ENCODE measurements around the gene HNRNPA2B1. TPM values are rescaled to one million over a fixed set of nuclear protein-coding genes. Genes with fewer than 3 reads are reported as not detected.
A peak's percentile ranks its signal among the peaks of the same experiment; 100 is the strongest.
"Not testable (repeated sequence)": the region's sequence is repeated elsewhere in the genome, so short reads cannot be mapped to it uniquely, and the experiment has no call there.

Gene HNRNPA2B1
- total and polyA plus RNA-seq, 4 experiments from 2014 or later = 450 to 700 (median 470) TPM

DNA sequence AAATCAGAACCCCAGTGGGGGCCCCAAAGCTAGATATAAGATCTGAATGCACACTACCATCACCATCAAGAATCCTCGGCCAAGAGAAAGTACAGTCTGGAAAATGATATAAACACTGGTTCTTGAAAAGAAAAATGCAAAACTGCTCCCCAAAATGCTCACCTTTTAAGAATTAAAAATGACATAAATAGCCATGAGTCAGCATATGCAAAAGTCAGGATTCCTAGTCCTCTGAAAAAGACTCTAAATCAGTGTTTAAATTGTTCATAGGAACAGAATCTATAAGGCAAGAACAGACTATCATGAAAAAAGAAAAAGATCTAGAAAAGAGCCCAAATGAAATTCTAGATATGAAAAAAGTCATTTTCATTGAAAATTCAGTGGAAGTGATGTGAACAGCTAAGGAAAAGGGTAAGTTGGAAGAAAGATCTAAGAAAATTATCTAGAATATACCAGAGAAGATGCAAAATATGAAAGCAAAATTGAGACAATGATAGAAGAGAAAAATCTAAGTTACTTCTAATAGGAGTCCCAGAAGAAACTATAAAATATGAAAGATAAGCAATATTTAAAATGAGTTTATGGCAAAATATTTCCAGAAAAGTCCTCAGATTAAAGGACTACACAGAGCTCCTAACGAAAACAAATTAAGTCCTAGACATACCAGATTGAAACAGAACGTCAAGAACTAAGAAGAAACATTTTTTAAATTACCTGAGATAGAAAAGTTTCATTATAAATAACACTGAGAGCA, 18.9 kb downstream of the HNRNPA2B1 start:
- POLR2A ChIA-PET (ENCODE audit: partially characterized antibody) = interaction anchor here (0.9 to 13.7 kb wide), 6 partner anchors 8 to 30 kb away, joined by 3 to 369 read pairs (median 16); partner anchors contain the start of genes CBX3, HNRNPA2B1 and NFE2L3
- Histone ChIP-seq H3K4me3 (ENCODE audit: low read length in 2 of 2) (no peak overlapping the region), H3K36me3 (ENCODE audit: insufficient read depth, low read length) (no peaks in the 10 kb centered on the region), H3K27me3 (ENCODE audit: insufficient read depth, low read length) (no peaks in the 10 kb centered on the region), H3K9me3 (ENCODE audit: control insufficient read depth in 1 of 2, low read length in 2 of 2) (no peaks in the 10 kb centered on the region), H3K27ac (ENCODE audit: low read depth, low read length) (no peak overlapping the region), H3K4me1 (ENCODE audit: insufficient read depth, low read length) (peaks cover 40% of the 10 kb centered on the region)
- CTCF ChIA-PET (ENCODE audit: partially characterized antibody) = interaction anchor here (1.1 to 4.2 kb wide), 6 partner anchors 10 to 91 kb away, joined by 4 to 22 read pairs (median 8); partner anchors contain the start of gene NFE2L3
- Mint-ChIP-seq H3K4me1 (peaks cover 37 to 75% (median 51%) of the 10 kb centered on the region in 4 donors), H3K4me3 (peak overlapping the region in 1 of 8 donors; percentile 21), H3K9me3 (peaks cover 0 to 5% (median 0%) of the 10 kb centered on the region in 8 donors), H3K27ac (peak overlapping the region; percentile 24 to 91 (median 77)), H3K36me3 (peaks cover 19 to 28% of the 10 kb centered on the region in 2 donors), H3K27me3 (no peaks in the 10 kb centered on the region)
- intact Hi-C loops (cut with micrococcal nuclease) = loop anchor here (2.0 kb wide), 1 partner anchor 15 kb away; no protein-coding TSS in a partner anchor
- DNase-seq = no peak

DNA sequence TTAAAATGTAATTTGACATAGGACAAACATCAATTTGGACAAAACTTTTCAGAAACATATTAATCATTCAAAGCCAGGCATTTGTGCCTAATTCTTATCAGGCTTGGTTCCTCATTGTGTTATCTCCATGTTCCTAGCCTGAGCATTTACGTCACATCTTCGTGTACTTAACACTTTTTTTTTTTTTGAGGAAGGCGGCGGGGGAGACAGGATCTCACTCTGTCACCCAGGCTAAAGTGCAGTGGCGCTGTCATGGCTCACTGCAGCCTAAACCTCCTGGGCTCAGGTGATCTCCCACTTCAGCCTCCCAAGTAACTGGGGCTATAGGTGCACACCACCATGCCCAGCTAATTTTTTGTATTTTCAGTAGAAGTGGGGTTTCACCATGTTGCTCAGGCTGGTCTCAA, 19.8 kb downstream of the HNRNPA2B1 start:
- ChIA-PET CTCF (ENCODE audit: partially characterized antibody) (interaction anchor here (0.9 to 4.2 kb wide), 5 partner anchors 9 to 91 kb away, joined by 3 to 22 read pairs (median 10); no protein-coding TSS in a partner anchor), POLR2A (ENCODE audit: partially characterized antibody) (interaction anchor here (0.9 to 13.7 kb wide), 8 partner anchors 8 to 83 kb away, joined by 3 to 369 read pairs (median 13); partner anchors contain the start of genes CBX3, HNRNPA2B1 and NFE2L3)
- Histone ChIP-seq H3K36me3 (ENCODE audit: insufficient read depth, low read length) (no peaks in the 10 kb centered on the region), H3K9me3 (ENCODE audit: control insufficient read depth in 1 of 2, low read length in 2 of 2) (no peaks in the 10 kb centered on the region), H3K4me3 (ENCODE audit: low read length in 2 of 2) (no peak overlapping the region), H3K27me3 (ENCODE audit: insufficient read depth, low read length) (no peaks in the 10 kb centered on the region), H3K27ac (ENCODE audit: low read depth, low read length) (no peak overlapping the region), H3K4me1 (ENCODE audit: insufficient read depth, low read length) (peaks cover 34% of the 10 kb centered on the region)
- no peaks in the 10 kb centered on the region for H3K27me3 Mint-ChIP-seq
- peaks cover 19 to 24% of the 10 kb centered on the region in 2 donors for H3K36me3 Mint-ChIP-seq
- peak overlapping the region in 4 of 7 donors; percentile 1 to 81 (median 20) for H3K27ac Mint-ChIP-seq
- H3K4me1 Mint-ChIP-seq = peaks cover 31 to 68% (median 44%) of the 10 kb centered on the region in 4 donors
- intact Hi-C loops (cut with micrococcal nuclease) = no loop called here
- no peak for DNase-seq
- peaks cover 0 to 5% (median 0%) of the 10 kb centered on the region in 8 donors for H3K9me3 Mint-ChIP-seq
- H3K4me3 Mint-ChIP-seq = no peak overlapping the region

DNA sequence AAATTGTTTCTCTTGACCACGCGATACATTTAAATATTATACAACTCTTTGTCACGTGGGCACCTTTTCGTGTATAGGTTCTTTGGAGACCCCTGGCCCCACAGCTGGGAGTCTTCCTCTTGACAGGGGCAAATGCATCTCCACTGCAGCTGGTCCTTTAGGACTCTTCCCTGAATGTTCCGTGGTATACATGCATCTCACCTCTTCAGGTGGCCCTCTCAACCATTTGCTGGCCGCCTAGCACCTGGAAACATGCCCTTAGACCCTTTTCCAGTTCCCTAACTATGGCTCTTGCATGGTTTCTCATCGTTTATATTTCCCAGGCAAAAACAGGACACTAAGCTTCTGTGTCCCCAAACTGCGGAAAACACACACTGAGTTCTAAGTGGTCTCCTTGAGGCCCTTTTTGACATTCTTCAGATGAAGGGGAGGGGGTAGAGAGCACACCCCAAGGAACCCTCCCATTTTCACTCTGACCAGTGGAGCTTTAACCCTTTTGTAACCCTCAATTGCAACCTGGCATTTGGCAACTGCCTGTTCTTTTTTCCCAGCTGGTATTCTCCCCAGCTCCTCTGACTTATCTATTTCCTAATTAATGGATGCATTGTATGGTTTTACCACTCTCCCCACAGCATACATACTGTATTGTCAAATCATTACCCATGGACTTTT, 20.6 kb downstream of the HNRNPA2B1 start:
- no peak for DNase-seq
- Histone ChIP-seq H3K27ac (ENCODE audit: low read depth, low read length) (no peak overlapping the region), H3K36me3 (ENCODE audit: insufficient read depth, low read length) (no peaks in the 10 kb centered on the region), H3K4me1 (ENCODE audit: insufficient read depth, low read length) (peaks cover 25% of the 10 kb centered on the region), H3K27me3 (ENCODE audit: insufficient read depth, low read length) (no peaks in the 10 kb centered on the region), H3K9me3 (ENCODE audit: control insufficient read depth in 1 of 2, low read length in 2 of 2) (no peaks in the 10 kb centered on the region), H3K4me3 (ENCODE audit: low read length in 2 of 2) (no peak overlapping the region)
- ChIA-PET POLR2A (ENCODE audit: partially characterized antibody) (interaction anchor here (0.5 to 13.7 kb wide), 10 partner anchors 9 to 1355 kb away, joined by 3 to 369 read pairs (median 12); partner anchors contain the start of genes CBX3, HNRNPA2B1 and NFE2L3), CTCF (ENCODE audit: partially characterized antibody) (interaction anchor here (0.9 to 4.2 kb wide), 5 partner anchors 8 to 90 kb away, joined by 3 to 22 read pairs (median 10); no protein-coding TSS in a partner anchor)
- H3K4me3 Mint-ChIP-seq = no peak overlapping the region
- no peaks in the 10 kb centered on the region for H3K27me3 Mint-ChIP-seq
- peaks cover 24 to 60% (median 36%) of the 10 kb centered on the region in 4 donors for H3K4me1 Mint-ChIP-seq
- peak overlapping the region in 6 of 7 donors; percentile 51 to 84 (median 64) for H3K27ac Mint-ChIP-seq
- peaks cover 11 to 16% of the 10 kb centered on the region in 2 donors for H3K36me3 Mint-ChIP-seq
- intact Hi-C loops (cut with micrococcal nuclease) = no loop called here
- H3K9me3 Mint-ChIP-seq = peaks cover 0 to 5% (median 0%) of the 10 kb centered on the region in 8 donors

DNA sequence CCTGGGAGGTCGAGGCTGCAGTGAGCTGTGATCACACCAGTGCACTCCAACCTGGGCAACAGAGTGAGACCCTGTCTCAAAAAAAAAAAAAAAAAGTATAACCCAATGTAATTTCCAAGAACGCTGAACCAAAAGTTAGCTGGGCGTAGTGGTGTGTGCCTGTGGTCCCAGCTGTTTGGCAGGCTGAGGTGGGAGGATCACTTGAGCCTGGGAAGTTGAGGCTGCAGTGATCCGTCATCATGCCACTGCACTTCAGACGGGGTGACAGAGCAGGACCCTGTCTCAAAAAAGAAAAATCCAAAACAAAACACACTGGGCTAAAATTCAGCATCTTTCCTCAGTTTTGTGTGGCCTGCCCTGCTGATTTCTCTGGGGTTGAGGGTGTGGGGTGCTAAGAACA, 21.1 kb downstream of the HNRNPA2B1 start:
- H3K27ac Mint-ChIP-seq = peak overlapping the region in 2 of 7 donors; percentile 53 to 67
- no peaks in the 10 kb centered on the region for H3K27me3 Mint-ChIP-seq
- POLR2A ChIA-PET (ENCODE audit: partially characterized antibody) = interaction anchor here (0.6 to 13.7 kb wide), 7 partner anchors 8 to 1354 kb away, joined by 3 to 369 read pairs (median 13); partner anchors contain the start of genes CBX3, HNRNPA2B1 and NFE2L3
- no peak overlapping the region for H3K4me3 Mint-ChIP-seq
- Histone ChIP-seq H3K36me3 (ENCODE audit: insufficient read depth, low read length) (no peaks in the 10 kb centered on the region), H3K4me1 (ENCODE audit: insufficient read depth, low read length) (peaks cover 25% of the 10 kb centered on the region), H3K27ac (ENCODE audit: low read depth, low read length) (no peak overlapping the region), H3K9me3 (ENCODE audit: control insufficient read depth in 1 of 2, low read length in 2 of 2) (no peaks in the 10 kb centered on the region), H3K27me3 (ENCODE audit: insufficient read depth, low read length) (no peaks in the 10 kb centered on the region), H3K4me3 (ENCODE audit: low read length in 2 of 2) (no peak overlapping the region)
- CTCF ChIA-PET (ENCODE audit: partially characterized antibody) = interaction anchor here (3.0 to 4.2 kb wide), 2 partner anchors 12 to 89 kb away, joined by 12 to 22 read pairs; no protein-coding TSS in a partner anchor
- DNase-seq = no peak
- peaks cover 6 to 10% of the 10 kb centered on the region in 2 donors for H3K36me3 Mint-ChIP-seq
- H3K4me1 Mint-ChIP-seq = peaks cover 20 to 58% (median 32%) of the 10 kb centered on the region in 4 donors
- H3K9me3 Mint-ChIP-seq = peaks cover 0 to 5% (median 0%) of the 10 kb centered on the region in 8 donors
- intact Hi-C loops (cut with micrococcal nuclease) = no loop called here

DNA sequence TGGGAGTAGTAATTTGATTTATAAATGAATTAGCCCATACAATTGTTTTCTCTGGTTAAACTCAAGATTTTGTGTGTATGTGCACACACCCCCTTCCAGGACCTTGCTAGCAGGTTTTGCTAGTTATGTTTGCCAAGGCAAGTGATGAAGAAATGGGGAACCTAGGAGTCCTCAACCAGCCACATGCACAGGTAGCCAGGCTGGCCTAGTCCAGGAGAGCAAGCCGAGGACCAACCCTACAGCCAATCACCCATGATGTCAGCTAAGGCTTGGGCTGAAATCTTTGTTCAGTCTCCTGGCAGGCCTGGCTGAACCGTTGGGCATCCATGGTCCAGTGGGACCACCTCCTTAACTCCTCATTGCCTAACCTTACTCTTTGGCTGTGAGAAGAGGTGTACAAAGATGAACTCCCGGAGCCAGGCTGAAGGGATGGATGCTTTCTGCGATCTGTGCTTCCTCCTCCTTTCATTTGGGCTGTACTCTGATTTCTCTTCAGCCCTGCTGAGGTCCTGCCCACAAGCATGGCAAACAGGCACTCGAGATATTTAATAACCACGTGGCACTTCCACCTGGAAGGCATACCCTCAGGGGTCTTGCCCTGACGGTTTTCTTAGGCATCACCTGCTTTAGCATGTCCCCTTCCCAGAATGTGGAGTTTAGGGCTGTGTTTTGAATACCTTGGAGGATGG, 22.1 kb downstream of the HNRNPA2B1 start:
- ChIA-PET POLR2A (ENCODE audit: partially characterized antibody) (interaction anchor here (1.5 to 13.7 kb wide), 5 partner anchors 11 to 26 kb away, joined by 7 to 369 read pairs (median 15); partner anchors contain the start of genes CBX3, HNRNPA2B1 and NFE2L3), CTCF (ENCODE audit: partially characterized antibody) (interaction anchor here (0.7 kb wide), 1 partner anchor 17 kb away, joined by 3 read pairs; no protein-coding TSS in a partner anchor)
- Mint-ChIP-seq H3K36me3 (peaks cover 8% of the 10 kb centered on the region in 2 donors), H3K9me3 (peaks cover 0 to 2% (median 0%) of the 10 kb centered on the region in 8 donors), H3K27me3 (no peaks in the 10 kb centered on the region), H3K27ac (peak overlapping the region in 3 of 7 donors; percentile 17 to 67 (median 41)), H3K4me1 (peaks cover 20 to 57% (median 31%) of the 10 kb centered on the region in 4 donors), H3K4me3 (no peak overlapping the region)
- no peak for DNase-seq
- no peaks in the 10 kb centered on the region for H3K36me3 ChIP-seq (ENCODE audit: insufficient read depth, low read length)
- intact Hi-C loops (cut with micrococcal nuclease) = no loop called here
- no peak overlapping the region for H3K27ac ChIP-seq (ENCODE audit: low read depth, low read length)
- H3K4me1 ChIP-seq (ENCODE audit: insufficient read depth, low read length) = peaks cover 25% of the 10 kb centered on the region
- no peaks in the 10 kb centered on the region for H3K9me3 ChIP-seq (ENCODE audit: control insufficient read depth in 1 of 2, low read length in 2 of 2)
- H3K4me3 ChIP-seq (ENCODE audit: low read length in 2 of 2) = no peak overlapping the region
- H3K27me3 ChIP-seq (ENCODE audit: insufficient read depth, low read length) = no peaks in the 10 kb centered on the region

DNA sequence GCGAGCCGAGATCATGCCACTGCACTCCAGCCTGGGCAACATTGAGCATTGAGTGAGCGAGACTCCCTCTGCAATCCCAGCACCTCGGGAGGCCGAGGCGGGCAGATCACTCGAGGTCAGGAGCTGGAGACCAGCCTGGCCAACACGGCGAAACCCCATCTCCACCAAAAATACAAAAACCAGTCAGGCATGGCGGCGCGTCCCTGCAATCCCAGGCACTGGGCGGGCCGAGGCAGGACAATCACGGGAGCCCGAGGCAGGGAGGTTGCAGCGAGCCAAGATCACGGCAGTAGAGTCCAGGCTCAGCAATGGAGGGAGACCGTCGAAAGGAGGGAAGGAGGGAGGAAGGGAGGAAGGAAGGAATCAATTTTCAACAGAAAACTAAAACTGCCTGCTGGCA, 23.3 kb downstream of the HNRNPA2B1 start:
- POLR2A ChIA-PET (ENCODE audit: partially characterized antibody) = interaction anchor here (13.7 kb wide), 1 partner anchor 20 kb away, joined by 369 read pairs; the partner anchor contains the start of genes CBX3 and HNRNPA2B1
- peaks cover 20 to 53% (median 31%) of the 10 kb centered on the region in 4 donors for H3K4me1 Mint-ChIP-seq
- H3K27me3 Mint-ChIP-seq; H3K4me3 ChIP-seq (ENCODE audit: low read length in 2 of 2); CTCF ChIA-PET (ENCODE audit: partially characterized antibody); H3K27ac ChIP-seq (ENCODE audit: low read depth, low read length); DNase-seq; H3K36me3 Mint-ChIP-seq; H3K36me3 ChIP-seq (ENCODE audit: insufficient read depth, low read length); H3K27me3 ChIP-seq (ENCODE audit: insufficient read depth, low read length); H3K9me3 ChIP-seq (ENCODE audit: control insufficient read depth in 1 of 2, low read length in 2 of 2); H3K9me3 Mint-ChIP-seq; H3K4me3 Mint-ChIP-seq; intact Hi-C loops (cut with micrococcal nuclease): not testable (repeated sequence)
- H3K27ac Mint-ChIP-seq = peak overlapping the region in 3 of 7 donors; percentile 41 to 75 (median 55)
- peaks cover 17% of the 10 kb centered on the region for H3K4me1 ChIP-seq (ENCODE audit: insufficient read depth, low read length)
